Measurements from ENCODE around the gene TAB3. TPM values are rescaled to one million over a fixed set of nuclear protein-coding genes. Genes with fewer than 3 reads are reported as not detected.

Gene TAB3
- total and polyA plus RNA-seq, 10 of the 15 experiments (the other 5 are each of a cell fraction or from before 2014, with no cell fraction given): 1.7 to 22.1 (median 9.1) TPM

DNA sequence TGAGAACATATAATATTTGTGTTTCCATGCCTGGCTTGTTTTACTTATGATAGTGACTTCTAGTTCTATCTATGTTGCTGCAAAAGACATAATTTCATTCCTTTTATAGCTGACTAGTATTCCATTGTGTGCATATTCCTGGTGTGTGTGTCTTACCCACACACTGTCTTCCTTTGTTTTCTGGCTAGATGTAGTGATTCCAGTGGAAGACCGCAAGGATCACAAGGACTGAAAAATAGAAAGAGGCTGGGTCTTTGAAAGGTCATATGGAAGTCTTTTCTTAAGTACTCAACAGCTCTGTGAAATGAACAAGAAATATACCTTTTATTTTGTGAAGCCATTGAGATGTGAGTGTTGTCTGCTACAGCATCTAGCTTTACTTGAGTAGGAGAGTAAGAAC is 29.4 kb upstream of the TAB3 start (continued):
- TF ChIP-seq RELA (IDR thresholded peaks at IDR 0.05; ENCODE audit: borderline replicate concordance, partially characterized antibody) (no peak), SMAD1 (IDR thresholded peaks at IDR 0.05; ENCODE audit: low read depth, partially characterized antibody) (no peak), GABPA (IDR thresholded peaks at IDR 0.05; ENCODE audit: low read depth) (no peak), ETV6 (conservative IDR thresholded peaks at IDR 0.05 in 1 of 2, IDR thresholded peaks at IDR 0.05 in 1 of 2; ENCODE audit: borderline replicate concordance in 1 of 2, low read depth in 1 of 2) (no peak)
- TF ChIP-seq, protein P1, sequence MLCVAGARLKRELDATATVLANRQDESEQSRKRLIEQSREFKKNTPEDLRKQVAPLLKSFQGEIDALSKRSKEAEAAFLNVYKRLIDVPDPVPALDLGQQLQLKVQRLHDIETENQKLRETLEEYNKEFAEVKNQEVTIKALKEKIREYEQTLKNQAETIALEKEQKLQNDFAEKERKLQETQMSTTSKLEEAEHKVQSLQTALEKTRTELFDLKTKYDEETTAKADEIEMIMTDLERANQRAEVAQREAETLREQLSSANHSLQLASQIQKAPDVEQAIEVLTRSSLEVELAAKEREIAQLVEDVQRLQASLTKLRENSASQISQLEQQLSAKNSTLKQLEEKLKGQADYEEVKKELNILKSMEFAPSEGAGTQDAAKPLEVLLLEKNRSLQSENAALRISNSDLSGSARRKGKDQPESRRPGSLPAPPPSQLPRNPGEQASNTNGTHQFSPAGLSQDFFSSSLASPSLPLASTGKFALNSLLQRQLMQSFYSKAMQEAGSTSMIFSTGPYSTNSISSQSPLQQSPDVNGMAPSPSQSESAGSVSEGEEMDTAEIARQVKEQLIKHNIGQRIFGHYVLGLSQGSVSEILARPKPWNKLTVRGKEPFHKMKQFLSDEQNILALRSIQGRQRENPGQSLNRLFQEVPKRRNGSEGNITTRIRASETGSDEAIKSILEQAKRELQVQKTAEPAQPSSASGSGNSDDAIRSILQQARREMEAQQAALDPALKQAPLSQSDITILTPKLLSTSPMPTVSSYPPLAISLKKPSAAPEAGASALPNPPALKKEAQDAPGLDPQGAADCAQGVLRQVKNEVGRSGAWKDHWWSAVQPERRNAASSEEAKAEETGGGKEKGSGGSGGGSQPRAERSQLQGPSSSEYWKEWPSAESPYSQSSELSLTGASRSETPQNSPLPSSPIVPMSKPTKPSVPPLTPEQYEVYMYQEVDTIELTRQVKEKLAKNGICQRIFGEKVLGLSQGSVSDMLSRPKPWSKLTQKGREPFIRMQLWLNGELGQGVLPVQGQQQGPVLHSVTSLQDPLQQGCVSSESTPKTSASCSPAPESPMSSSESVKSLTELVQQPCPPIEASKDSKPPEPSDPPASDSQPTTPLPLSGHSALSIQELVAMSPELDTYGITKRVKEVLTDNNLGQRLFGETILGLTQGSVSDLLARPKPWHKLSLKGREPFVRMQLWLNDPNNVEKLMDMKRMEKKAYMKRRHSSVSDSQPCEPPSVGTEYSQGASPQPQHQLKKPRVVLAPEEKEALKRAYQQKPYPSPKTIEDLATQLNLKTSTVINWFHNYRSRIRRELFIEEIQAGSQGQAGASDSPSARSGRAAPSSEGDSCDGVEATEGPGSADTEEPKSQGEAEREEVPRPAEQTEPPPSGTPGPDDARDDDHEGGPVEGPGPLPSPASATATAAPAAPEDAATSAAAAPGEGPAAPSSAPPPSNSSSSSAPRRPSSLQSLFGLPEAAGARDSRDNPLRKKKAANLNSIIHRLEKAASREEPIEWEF (IDR thresholded peaks at IDR 0.05; ENCODE audit: insufficient replicate concordance, low read depth, low read length): no peak
- TF ChIP-seq, protein P2, sequence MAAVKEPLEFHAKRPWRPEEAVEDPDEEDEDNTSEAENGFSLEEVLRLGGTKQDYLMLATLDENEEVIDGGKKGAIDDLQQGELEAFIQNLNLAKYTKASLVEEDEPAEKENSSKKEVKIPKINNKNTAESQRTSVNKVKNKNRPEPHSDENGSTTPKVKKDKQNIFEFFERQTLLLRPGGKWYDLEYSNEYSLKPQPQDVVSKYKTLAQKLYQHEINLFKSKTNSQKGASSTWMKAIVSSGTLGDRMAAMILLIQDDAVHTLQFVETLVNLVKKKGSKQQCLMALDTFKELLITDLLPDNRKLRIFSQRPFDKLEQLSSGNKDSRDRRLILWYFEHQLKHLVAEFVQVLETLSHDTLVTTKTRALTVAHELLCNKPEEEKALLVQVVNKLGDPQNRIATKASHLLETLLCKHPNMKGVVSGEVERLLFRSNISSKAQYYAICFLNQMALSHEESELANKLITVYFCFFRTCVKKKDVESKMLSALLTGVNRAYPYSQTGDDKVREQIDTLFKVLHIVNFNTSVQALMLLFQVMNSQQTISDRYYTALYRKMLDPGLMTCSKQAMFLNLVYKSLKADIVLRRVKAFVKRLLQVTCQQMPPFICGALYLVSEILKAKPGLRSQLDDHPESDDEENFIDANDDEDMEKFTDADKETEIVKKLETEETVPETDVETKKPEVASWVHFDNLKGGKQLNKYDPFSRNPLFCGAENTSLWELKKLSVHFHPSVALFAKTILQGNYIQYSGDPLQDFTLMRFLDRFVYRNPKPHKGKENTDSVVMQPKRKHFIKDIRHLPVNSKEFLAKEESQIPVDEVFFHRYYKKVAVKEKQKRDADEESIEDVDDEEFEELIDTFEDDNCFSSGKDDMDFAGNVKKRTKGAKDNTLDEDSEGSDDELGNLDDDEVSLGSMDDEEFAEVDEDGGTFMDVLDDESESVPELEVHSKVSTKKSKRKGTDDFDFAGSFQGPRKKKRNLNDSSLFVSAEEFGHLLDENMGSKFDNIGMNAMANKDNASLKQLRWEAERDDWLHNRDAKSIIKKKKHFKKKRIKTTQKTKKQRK (IDR thresholded peaks at IDR 0.05; ENCODE audit: low read depth, low read length): no peak

All from GM12878 (cell line).